ENCODE measurements around the gene HS3ST3A1. TPM values are rescaled to one million over a fixed set of nuclear protein-coding genes. Genes with fewer than 3 reads are reported as not detected.

HS3ST3A1 gene
- total RNA-seq, 4 donors from 2014 or later = 0.47 to 5.9 (median 1.9) TPM; not detected in 1

GRCh38 chr17:13587487-13588338 lies 14.0 kb downstream of the HS3ST3A1 start:
- DNase-seq (ENCODE audit: low spot score) (no peak), ATAC-seq (ENCODE audit: low FRiP score) (no peak)
- no peak for TF ChIP-seq CTCF (IDR thresholded peaks at IDR 0.05)

- ATAC-seq (ENCODE audit: low FRiP score) (no peak), DNase-seq (ENCODE audit: low spot score) (no peak)
- TF ChIP-seq CTCF (IDR thresholded peaks at IDR 0.05) = no peak
Observed at GRCh38 chr17:13584701-13585080, 17.0 kb downstream of the HS3ST3A1 start.

- DNase-seq (ENCODE audit: low spot score) = no peak
- no peak for ATAC-seq (ENCODE audit: low FRiP score)
- no peak for TF ChIP-seq CTCF (IDR thresholded peaks at IDR 0.05)
Observed at GRCh38 chr17:13583996-13584700, 17.6 kb downstream of the HS3ST3A1 start.

GRCh38 chr17:13582776-13583547 lies 18.8 kb downstream of the HS3ST3A1 start:
- ATAC-seq (ENCODE audit: low FRiP score) (no peak), DNase-seq (ENCODE audit: low spot score) (no peak)
- TF ChIP-seq CTCF (IDR thresholded peaks at IDR 0.05) = no peak

DNA sequence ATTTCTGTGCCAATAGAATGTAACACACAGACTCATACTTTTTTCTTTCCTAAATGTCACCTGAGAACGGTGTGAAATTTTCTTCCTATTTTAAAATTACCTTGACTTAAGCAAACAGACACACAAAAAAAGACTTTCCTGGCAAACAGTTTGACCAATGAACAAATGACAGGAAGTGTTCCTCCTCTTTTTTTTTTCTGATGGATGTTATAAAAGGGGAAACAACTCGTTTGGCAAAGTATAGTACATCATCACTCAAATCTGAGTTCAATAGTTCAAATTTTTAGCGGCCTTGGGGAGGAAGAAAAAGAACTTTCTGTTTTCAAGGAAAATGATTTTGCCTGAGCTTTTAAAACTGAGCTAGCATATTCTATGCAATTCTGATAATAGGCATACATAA lies 19.8 kb downstream of the HS3ST3A1 start:
- no peak for ATAC-seq (ENCODE audit: low FRiP score)
- TF ChIP-seq CTCF (IDR thresholded peaks at IDR 0.05) = no peak
- no peak for DNase-seq (ENCODE audit: low spot score)

- DNase-seq (ENCODE audit: low spot score) = no peak
- ATAC-seq (ENCODE audit: low FRiP score) = no peak
- no peak for TF ChIP-seq CTCF (IDR thresholded peaks at IDR 0.05)
Observed at GRCh38 chr17:13580790-13581189, 20.9 kb downstream of the HS3ST3A1 start.

Measured in omental fat pad (tissue), 4 donors.